DMS153 (cell line): ENCODE data around the gene DNTTIP2.
"Not testable (repeated sequence)": the region's sequence is repeated elsewhere in the genome, so short reads cannot be mapped to it uniquely, and the experiment has no call there.

Experiments
- DNase-seq: peaks from one replicate; lab custom pipeline; 2025; lab: John Stamatoyannopoulos, UW

The DNTTIP2 gene

GRCh38 chr1:93876244-93876643, 2.8 kb downstream of the DNTTIP2 start:
- DNase-seq, result no peak

GRCh38 chr1:93874025-93874651, 4.9 kb downstream of the DNTTIP2 start:
- no peak for DNase-seq

DNA sequence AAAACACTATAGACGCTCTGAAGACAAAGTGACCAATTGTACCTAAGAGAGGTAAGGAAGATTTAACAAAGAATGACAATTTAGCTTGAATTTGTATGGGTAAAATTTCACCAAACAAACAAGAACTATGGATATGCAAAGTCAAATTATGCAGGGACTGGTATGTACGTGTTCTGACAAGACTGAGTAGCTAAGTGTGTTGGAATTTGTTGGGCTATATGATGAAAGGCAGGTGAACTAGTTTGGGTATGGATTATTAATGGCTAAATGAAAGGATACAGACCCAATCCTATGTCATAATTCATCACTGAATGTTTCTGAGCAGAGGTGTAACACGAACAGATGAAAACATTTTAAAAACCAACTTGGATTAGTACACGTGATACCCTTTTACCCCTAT, 7.6 kb downstream of the DNTTIP2 start:
- DNase-seq, result no peak

- no peak for DNase-seq
Measured at GRCh38 chr1:93869653-93870052, 9.4 kb downstream of the DNTTIP2 start.

DNA sequence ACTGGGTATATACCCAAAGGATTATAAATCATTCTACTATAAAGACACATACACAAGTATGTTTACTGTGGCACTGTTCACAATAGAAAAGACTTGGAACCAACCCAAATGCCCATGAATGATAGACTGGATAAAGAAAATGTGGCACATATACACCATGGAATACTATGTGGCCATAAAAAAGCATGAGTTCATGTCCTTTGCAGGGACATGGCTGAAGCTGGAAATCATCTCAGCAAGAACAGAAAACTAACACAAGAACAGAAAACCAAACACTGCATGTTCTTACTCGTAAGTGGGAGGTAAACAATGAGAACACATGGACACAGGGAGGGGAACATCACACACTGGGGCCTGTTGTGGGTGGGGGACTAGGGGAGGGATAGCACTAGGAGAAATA, 10.5 kb downstream of the DNTTIP2 start:
- not testable (repeated sequence) for DNase-seq

DNA sequence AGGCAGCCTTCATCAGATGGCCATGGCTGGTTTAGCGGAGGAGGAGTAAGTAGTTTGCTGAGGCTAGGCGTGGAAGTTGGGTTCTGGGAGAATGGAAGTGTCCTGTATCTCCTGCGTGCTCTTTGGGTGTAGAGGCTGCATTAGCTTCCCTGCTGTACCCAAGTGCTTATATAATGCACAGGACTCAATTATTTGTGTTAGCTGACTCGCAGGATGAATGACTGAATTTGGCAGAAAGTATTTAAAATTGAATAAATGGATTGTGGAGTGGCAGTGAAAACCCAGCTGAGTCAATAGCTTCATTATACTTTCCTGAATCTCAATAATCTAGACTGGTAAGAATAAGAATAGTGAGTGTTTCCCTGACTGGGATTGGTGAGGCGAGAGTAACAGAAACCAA, 13.8 kb downstream of the DNTTIP2 start:
- no peak for DNase-seq

GRCh38 chr1:93864175-93864574, 14.8 kb downstream of the DNTTIP2 start:
- no peak for DNase-seq

DNA sequence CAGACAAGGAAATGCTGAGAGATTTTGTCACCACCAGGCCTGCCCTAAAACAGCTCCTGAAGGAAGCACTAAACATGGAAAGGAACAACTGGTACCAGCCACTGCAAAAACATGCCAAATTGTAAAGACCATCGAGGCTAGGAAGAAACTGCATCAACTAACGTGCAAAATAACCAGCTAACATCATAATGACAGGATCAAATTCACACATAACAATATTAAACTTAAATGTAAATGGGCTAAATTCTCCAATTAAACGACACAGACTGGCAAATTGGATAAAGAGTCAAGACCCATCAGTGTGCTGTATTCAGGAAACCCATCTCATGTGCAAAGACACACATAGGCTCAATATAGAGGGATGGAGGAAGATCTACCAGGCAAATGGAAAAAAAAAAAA, 21.4 kb downstream of the DNTTIP2 start:
- DNase-seq, result not testable (repeated sequence)

- DNase-seq, result not testable (repeated sequence)
Measured at GRCh38 chr1:93855983-93856382, 23.0 kb downstream of the DNTTIP2 start.

DNA sequence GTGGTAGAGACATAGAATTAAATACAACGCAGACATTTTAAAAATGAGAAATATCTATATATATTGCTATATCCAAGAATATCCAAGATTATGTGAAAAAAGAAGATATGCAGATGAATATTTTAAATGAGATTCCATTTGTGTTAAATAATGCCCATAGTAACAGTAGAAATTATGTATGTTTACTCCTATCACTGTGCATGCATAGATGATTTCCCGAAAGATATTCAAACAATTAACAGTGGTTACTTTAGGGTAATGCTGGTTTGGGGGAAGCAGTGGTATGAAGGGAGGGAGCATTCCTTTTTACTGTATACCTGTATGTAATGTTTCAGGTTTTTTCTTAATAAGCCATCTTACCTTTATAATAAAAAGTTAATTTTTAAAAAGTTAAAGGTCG, 25.1 kb downstream of the DNTTIP2 start:
- DNase-seq, result no peak

- no peak for DNase-seq
Measured at GRCh38 chr1:93851878-93852277, 27.1 kb downstream of the DNTTIP2 start.

GRCh38 chr1:93851327-93851712, 27.7 kb downstream of the DNTTIP2 start:
- DNase-seq, result no peak

DNA sequence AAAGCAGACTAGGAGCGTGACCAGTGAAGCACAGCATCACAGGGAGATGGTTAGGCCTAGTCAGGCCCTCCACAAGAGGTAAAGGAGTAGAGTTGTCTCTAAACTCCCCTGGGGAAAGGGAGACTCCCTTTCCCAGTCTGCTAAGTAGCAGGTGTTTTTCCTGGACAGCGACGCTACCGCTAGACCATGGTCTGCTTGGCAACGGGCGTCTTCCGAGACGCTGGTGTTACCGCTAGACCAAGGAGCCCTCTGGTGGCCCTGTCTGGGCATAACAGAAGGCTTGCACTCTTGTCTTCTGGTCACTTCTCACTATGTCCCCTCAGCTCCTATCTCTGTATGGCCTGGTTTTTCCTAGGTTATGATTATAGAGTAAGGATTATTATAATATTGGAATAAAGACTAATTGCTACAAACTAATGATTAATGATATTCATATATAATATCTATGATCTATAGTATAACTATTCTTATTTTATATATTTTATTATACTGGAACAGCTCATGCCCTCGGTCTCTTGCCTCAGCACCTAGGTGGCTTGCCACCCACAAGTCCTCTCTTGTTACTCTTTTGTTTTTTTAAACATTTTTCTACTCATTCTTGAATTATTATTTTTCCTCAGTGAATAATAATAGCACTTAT, 28.2 kb downstream of the DNTTIP2 start:
- DNase-seq, result not testable (repeated sequence)

DNA sequence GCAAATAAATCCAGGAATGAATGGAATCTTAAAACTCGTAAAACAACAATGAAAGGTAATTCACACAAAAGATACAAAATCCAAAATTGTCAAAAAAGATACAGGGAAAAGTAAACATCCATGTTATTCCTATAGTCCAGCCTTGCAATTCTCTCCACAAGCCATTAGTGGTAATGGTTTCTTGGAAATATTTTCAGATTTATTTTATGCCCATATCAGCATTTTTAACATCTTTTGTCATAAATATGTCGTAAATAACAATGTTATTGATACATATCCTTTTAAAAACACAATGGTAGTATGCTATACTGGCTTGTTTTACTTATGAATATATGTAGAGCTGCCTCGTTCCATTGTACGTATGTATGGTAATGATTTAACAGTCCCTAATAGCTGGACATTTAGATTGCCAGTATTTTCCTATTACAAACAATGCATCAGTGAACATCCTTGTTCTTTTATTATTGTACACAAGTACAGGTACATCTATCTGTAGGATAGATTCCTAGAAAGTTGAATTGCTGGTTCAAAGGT, 30.6 kb downstream of the DNTTIP2 start:
- DNase-seq, result no peak

GRCh38 chr1:93847811-93848288, 31.2 kb downstream of the DNTTIP2 start:
- DNase-seq, result no peak

- peak; percentile 81 for DNase-seq
Measured at GRCh38 chr1:93846992-93847810, 31.8 kb downstream of the DNTTIP2 start.

DNA sequence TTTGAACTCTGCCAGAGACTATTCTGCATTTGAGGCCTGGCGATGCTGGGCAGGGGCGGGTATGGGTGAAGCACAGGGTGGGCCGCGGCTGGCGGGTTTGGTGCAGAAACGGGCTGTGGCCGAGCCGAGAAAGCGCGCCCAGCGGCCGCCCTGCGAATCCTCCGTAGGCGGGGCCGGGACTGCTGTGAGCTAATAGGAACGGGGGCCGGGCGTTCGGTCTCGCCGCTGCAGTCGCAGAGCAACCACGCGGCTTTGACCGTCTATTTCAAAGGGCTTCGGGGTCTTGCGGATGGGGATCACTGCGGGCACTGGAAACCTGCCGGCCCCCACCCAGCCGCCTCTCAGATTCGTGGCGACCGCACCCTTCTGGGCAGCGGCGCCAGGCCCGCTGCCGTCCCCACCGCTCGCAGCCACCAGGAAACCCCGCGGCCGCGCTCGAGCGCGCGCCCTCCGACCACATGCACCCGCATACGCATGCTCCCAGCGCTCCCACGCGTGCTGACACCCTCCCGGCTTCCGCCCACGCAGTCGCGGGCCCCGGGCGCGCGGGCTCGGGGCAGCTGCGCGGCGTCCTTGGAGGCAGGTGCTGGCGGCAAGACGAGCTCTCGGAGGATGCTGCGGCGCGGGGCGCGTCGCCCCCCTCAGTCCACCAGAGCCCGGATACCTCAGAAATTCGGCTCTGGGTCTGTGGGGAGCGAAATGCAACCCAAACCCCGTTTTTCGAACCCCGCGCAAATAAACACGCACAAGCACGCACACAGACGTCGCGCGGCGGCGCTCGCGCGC, 32.6 kb downstream of the DNTTIP2 start:
- peak; percentile 65 for DNase-seq

DNA sequence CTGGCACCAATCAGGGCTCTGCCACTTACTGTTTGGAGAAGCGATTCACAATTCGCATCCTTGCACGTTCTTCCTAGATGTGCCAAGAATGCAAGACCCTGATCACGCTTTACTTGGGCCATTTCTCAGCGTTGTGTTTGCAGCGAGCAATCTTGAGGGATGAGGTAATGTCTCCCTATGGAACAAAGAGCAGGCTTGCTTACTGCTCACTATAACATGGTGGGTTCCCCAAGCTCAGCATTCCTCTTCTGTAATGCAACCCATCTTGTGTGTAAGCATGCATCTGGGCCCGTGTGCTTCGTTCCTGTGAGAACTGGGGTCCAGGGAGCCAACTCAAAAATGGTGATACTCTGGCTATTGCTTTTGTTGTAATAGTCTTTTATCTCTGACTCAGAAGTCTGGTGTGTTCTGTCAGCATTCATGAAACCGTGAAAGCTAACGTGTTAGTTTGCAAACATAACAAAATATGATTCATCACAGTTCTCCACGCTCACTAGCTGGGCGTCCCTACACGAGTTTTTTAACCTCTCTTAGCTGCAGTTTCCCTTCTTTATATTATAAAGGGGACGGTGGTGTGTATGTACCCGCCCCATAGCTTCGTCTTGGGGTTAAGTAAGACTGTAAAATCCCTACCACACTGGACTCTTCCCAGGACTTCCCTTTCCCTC, 33.3 kb downstream of the DNTTIP2 start:
- no peak for DNase-seq

DNA sequence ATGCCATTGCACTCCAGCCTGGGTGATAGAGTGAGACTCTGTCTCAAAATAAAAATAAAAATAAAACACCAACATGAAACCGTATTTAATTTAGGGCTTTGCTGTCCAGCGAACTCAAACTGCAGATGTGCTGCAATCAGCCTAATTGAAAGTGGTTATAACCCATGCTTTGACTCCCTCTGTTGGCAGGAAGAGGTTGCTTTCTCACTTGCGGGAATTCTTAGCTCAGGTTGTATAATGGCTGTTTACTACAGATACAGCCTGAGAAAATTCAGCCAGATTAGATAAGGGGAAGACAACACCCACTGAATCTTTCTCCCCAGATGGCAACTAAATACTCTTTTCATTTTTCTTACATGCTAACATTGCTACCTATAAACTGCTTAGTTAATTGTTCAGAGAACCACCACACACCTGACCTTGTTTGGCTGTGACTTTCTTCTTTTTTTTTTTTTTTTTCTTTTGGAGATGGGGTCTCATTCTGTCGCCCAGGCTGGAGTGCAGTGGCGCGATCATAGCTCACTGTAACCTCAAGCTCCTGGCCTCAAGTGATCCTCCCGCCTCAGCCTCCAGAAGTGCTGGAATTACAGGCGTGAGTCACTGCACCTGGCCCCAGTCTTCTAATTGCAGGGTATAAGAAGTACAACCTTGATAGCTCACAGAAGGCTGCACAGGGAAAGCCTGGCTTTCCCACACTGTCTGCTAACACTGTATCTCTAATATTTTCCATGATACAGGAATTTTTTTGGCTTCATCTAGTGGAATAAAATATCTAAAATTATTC, 34.6 kb downstream of the DNTTIP2 start:
- DNase-seq, result peak; percentile 52

GRCh38 chr1:93842750-93843500, 36.1 kb downstream of the DNTTIP2 start:
- DNase-seq, result no peak
